HL-60 (cell line): ENCODE data around the gene ZBTB40.

ENCODE experiments used
- DNase-seq, 2 experiments: peaks; one replicate each; pipeline ENCODE4 v3.0.0-alpha.2; 2010 to 2020; ENCODE audit warnings: low read depth in 1 of 2, low spot score in 1 of 2
- H3K27ac ChIP-seq: fragments of 250-450 bp; sonication (Bioruptor Pico); replicated peaks from 2 replicates; pipeline ENCODE4 v1.5.1; 2020; ENCODE audit warnings: mild to moderate bottlenecking, moderate library complexity
- H3K27me3 ChIP-seq: fragments of 250-450 bp; sonication (Bioruptor Pico); 2 replicates; pipeline ENCODE4 v1.5.1; 2021; ENCODE audit warnings: mild to moderate bottlenecking, moderate library complexity; ENCODE audit not compliant: insufficient read depth, poor library complexity, severe bottlenecking
- H3K4me3 ChIP-seq: replicated peaks from 2 replicates; pipeline ENCODE4 v1.5.1; 2011; ENCODE audit warnings: mild to moderate bottlenecking, control low read depth, low read length; ENCODE audit not compliant: insufficient read depth
- CTCF ChIP-seq: IDR thresholded peaks from one replicate; pipeline ENCODE4 v1.5.1; 2011; ENCODE audit warnings: low read length, control low read depth, inconsistent platforms; ENCODE audit not compliant: insufficient read depth
- GABPA ChIP-seq: IDR thresholded peaks from 2 replicates; pipeline ENCODE4 v1.6.1; 2012; ENCODE audit warnings: low read depth
- POLR2AphosphoS5 ChIP-seq: IDR thresholded peaks from 2 replicates; pipeline ENCODE4 v1.6.1; 2012; ENCODE audit warnings: low read depth
- REST ChIP-seq: IDR thresholded peaks from 2 replicates; pipeline ENCODE4 v1.6.1; 2012; ENCODE audit warnings: low read depth; ENCODE audit not compliant: insufficient replicate concordance
- SPI1 ChIP-seq: IDR thresholded peaks from 2 replicates; pipeline ENCODE4 v1.6.1; 2012; ENCODE audit warnings: low read depth, mild to moderate bottlenecking, borderline replicate concordance

ZBTB40 gene

GRCh38 chr1:22540337-22540736 is 88.7 kb downstream of the ZBTB40 start:
- Histone ChIP-seq H3K4me3 (no peak overlapping the region), H3K27ac (no peak overlapping the region), H3K27me3 (no peaks in the 10 kb centered on the region)
- no peak for DNase-seq
- TF ChIP-seq CTCF: no peak
- TF ChIP-seq GABPA: no peak
- no peak for TF ChIP-seq REST
- TF ChIP-seq SPI1: no peak
- no peak for TF ChIP-seq POLR2AphosphoS5

GRCh38 chr1:22542886-22543285 is 91.2 kb downstream of the ZBTB40 start:
- TF ChIP-seq CTCF: no peak
- TF ChIP-seq GABPA: no peak
- no peak for TF ChIP-seq REST
- TF ChIP-seq POLR2AphosphoS5: no peak
- no peak for TF ChIP-seq SPI1
- no peak for DNase-seq

GRCh38 chr1:22543679-22544078 is 92.0 kb downstream of the ZBTB40 start:
- Histone ChIP-seq H3K27ac (no peak overlapping the region), H3K4me3 (no peak overlapping the region), H3K27me3 (peaks cover 2% of the 10 kb centered on the region)
- TF ChIP-seq CTCF: no peak
- no peak for TF ChIP-seq POLR2AphosphoS5
- TF ChIP-seq SPI1: no peak
- no peak for TF ChIP-seq REST
- TF ChIP-seq GABPA: no peak
- DNase-seq: no peak

More at GRCh38 chr1:22542886-22543285, 91.2 kb downstream of the ZBTB40 start:
- Histone ChIP-seq H3K4me3 (no peak overlapping the region), H3K27me3 (peaks cover 2% of the 10 kb centered on the region), H3K27ac (no peak overlapping the region)
